AG08395 (cell line): ENCODE results near the gene SNX24.
"Not testable (repeated sequence)": the region's sequence is repeated elsewhere in the genome, so short reads cannot be mapped to it uniquely, and the experiment has no call there.

ENCODE experiments used
- DNase-seq: peaks from one replicate; pipeline ENCODE4 v3.0.0; 2012; ENCODE audit warnings: mixed read lengths, low spot score

The SNX24 gene

GRCh38 chr5:122871661-122872060, 26.2 kb downstream of the SNX24 start:
- peak; percentile 40 for DNase-seq

DNA sequence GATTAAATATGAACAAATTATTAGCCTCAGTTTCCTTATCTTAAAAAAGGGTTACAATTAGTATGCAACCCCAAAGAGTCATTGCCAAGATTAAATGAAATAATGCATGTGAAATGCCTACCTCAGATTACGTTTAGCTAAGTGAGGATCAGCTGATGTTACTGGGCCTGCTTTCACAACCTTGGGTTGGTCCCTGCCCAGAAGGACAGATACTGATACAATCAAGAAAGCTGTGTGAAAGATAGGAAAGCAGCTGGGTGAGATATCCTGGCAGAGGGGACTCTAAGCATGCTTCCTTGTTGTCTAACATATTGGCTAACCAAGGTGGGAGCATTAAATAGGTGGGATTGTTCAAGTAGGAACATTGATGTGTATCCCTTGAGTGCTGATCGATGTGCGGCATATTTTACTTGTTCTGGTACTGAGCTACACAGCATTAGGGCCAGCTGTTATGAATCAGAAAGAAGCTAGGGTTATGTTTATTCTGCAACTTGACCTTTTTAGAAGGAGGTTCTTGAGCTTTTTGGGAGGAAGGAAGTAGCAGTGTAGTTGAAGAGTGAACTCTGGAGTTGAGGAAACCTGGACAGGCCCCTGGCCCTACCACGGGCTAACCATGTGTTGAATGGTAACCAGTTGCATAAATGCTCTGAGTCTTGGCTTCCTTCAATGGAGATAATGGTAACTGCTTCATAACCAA, 28.9 kb downstream of the SNX24 start:
- DNase-seq: no peak

DNA sequence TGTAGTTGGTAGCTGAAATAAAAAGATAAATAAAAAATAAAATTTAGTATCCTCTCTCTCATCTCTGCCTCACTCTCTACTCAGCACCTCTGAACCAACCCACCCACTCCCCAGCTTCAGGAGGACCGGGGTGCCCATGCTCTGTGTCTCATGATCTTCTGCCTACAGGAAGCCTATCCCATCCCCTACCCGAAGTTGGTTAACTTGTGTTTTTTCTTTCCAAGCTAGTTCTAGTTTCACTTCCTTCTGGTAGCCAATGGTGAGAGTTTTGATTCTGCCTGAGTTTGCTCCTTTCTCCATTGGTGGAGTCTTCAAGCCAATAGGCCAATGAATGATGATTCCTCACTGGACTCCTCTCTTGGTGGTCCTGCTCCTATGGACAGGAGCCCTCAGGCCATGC, 32.1 kb downstream of the SNX24 start:
- no peak for DNase-seq

GRCh38 chr5:122879076-122879475, 33.7 kb downstream of the SNX24 start:
- DNase-seq: no peak

DNA sequence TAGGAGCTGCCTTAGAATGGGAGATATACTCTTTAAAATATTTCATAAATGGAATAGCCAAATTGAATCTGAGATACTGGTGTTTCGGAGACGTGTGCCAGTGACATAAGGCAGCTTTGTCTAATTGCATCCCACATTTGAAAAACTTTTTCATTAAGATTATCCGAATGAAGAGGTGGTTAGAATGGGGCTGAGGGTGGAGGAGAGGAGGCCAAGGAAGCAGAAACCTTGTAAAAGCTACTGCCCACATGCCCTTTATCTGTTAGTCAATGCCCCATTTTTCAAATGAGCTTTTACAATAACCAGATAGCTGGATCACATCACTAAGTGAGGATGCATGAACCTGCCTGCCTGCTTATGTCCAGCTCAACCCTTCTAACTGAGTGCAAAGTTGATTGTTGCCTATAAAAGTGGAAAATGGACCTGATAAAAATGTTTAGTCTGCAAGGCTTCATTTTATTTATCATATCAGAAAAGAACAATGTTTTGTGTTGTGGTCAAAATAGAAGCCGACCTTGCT, 34.8 kb downstream of the SNX24 start:
- DNase-seq: no peak

DNA sequence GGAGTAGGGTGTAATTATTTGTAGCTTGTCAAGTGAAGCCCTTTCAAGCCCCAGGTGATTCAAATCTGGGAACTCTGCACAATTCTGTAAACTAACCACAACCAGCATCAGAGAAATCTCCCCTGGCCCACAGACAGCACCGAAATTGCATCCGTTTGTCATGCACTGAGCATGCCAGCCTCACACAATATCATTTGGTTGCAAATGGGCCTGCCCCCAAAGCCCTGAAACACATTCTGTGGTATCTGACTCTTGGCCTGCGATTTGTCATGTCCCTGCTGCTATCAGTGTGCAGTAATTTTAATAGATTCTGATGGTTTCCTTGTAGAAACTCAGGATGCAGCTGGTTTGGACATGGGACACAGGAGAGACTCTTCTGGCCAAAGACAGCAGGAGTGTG, 35.3 kb downstream of the SNX24 start:
- peak; percentile 15 for DNase-seq

DNA sequence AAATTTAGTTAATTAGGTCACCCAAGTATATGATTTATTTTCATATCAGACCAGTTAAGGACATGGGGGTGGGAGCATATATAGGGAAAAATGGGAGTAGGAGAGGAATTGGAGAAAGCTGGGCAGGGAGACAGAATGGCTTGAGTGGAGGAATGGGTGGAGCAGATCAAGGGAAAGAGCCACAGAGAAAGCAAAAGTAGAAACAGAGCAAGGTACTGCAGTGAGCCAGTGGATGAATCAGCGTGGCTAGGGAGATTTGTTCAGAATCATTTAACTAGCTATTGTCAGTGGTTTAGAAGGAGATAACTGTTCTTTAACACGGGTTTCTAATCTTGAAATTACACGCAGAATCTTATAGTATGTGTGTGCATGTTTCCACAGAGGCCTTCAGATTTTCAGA, 37.4 kb downstream of the SNX24 start:
- DNase-seq: peak; percentile 64

GRCh38 chr5:122885045-122885517, 39.7 kb downstream of the SNX24 start:
- DNase-seq: no peak

- DNase-seq: no peak
Observed at GRCh38 chr5:122885891-122886290, 40.5 kb downstream of the SNX24 start.

DNA sequence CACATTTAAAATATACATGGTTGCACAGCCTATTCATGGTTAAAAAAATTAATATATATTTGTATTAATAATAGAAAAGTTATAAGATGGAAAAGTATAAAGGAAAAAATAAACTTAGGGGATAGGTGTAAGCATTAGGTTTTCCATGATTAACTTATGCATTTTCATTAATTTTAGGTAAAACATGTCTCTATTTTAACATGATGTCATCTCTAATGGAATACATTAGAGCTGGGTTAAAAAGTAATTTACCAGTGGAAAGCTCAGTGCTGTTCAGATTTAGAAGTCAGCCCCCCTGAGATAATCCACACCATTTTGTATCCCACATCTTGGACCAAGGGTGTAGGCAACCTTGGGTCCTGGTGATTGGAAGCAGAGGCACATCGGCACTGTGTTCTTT, 49.7 kb downstream of the SNX24 start:
- no peak for DNase-seq

GRCh38 chr5:122896598-122897282, 51.3 kb downstream of the SNX24 start:
- DNase-seq: peak; percentile 10

DNA sequence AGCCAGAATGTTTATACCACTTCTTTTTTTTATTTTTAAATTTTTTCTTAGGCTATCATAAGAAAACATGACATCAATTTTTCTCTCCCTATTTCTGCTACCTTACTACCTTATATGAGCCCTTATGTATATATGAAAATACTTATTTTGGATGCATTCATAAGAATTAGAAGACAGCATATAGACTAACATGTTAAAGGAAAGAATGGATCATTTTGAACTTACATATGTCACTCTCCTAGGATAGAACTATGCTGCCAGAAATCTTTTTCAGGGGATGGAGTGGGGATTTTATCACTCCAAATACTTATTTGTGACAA, 51.8 kb downstream of the SNX24 start:
- DNase-seq: no peak

DNA sequence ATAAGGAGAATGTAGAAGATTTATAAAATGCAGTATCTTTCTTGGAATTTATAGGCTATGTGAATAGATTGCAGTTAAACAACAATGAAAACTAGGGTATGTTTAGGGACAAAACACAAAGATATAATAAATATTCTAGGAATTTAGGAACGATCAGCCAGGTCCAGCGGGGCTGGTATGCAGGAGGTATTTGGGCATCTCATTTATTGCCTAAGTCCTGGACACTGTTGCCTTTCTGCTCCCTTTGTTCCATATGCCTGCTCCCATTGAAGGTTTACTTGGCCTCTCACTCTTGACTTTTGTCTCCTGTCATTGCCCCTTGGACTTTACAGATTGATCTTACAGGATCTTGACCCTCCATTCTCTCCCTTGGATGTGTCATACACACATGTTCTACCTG, 55.9 kb downstream of the SNX24 start:
- DNase-seq: no peak

DNA sequence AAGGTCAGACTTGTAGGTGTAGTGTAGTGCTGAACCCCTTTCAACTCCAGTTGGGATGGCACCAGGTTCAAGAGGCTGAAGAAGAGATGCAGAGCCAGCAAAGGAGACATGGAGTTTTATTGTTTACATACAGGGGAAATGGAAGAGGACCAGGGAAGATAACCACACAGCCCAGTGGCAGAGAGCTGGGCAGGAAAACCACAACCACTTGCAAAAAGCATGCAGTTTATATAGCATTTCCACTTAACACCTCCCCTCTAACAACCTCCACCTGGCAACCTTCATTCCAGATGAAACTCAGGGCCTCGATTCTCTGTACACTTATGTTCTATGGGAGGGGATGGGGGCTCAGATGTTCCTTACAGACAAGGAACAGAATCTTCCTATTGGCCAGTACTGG, 56.9 kb downstream of the SNX24 start:
- DNase-seq: no peak

GRCh38 chr5:122906768-122907167, 61.4 kb downstream of the SNX24 start:
- no peak for DNase-seq

- DNase-seq: peak; percentile 47
Observed at GRCh38 chr5:122907276-122907675, 61.9 kb downstream of the SNX24 start.

- DNase-seq: no peak
Observed at GRCh38 chr5:122908108-122908507, 62.7 kb downstream of the SNX24 start.

- DNase-seq: no peak
Observed at GRCh38 chr5:122908662-122909061, 63.2 kb downstream of the SNX24 start.

DNA sequence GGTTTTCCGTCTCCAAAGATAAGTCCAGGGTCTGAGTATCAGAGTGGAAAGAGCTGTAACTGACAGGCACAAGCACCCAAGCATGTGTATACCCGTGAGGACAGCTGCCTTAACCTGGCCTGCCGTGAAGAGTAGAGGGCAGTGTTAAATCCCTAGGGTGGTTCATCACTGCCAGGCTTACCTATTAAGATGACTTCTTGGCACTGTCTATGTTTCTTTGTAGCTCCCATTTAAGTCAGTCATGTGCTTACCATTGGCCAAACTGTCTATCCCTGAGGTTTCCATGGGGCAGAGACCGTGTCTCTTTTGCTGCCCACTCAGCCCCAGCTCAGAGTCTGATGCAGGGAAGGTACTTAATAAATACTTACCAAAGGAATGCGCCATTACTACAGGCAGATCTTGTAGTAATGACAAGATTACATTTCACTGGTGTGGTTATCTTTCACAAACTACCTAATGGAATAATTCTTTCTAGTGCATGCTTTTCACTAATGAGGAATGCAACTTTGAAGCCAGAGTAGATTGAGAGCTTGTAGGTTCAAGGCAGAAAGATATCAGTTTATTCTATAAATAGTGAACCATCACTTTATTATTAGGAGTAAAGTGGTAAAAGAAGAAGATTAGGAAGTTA, 64.2 kb downstream of the SNX24 start:
- no peak for DNase-seq

- DNase-seq: not testable (repeated sequence)
Observed at GRCh38 chr5:122913436-122913835, 68.0 kb downstream of the SNX24 start.

GRCh38 chr5:122915717-122916461, 70.5 kb downstream of the SNX24 start:
- peak; percentile 7 for DNase-seq

DNA sequence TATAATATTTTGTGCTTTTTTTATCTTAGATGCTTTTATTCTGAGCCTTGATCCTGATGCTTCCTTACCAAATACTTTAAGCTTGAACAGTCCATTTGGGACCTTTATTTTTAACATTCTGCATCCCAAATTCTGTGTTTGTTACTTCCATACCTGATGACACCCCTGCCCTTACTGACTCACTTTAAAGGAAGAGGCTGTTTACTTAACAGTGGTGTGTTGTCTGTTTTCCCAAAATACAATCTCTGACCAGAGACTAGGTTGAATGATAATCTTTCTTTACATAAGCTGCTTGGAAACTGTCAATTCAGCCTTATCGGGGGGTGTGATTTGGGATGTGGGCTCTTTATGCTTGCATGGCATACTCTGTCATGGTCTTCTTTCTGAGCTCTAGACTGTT, 71.1 kb downstream of the SNX24 start:
- DNase-seq: no peak
